K562 (cell line): ENCODE data around the gene SGIP1. TPM values are rescaled to one million over a fixed set of nuclear protein-coding genes. Genes with fewer than 3 reads are reported as not detected.
A peak's percentile ranks its signal among the peaks of the same experiment; 100 is the strongest.

Experiments used
- ATAC-seq: fragments of 200-7000 bp; cut with Tn5 transposase; 3 replicates; pipeline ENCODE4 v1.9.1; 2020; ENCODE audit warnings: moderate library complexity
- BruUV-seq: library from RNA; stranded (reverse); fragments of 400-500 nt; replicated peaks from 2 replicates; lab custom pipeline; 2021; lab: Mats Ljungman, UMichigan
- CTCF ChIA-PET: fragments of 300-600 bp; formaldehyde crosslinking; extraction: SDS; loops from one replicate; lab custom pipeline; 2021; ENCODE audit warnings: low intra/inter-chr PET ratio; lab: Yijun Ruan, JAX
- POLR2A ChIA-PET: fragments of 300-600, 350-650 bp; sonication (Branson Sonifier 250); formaldehyde crosslinking; extraction: SDS; loops from one replicate; lab custom pipeline; 2021; ENCODE audit warnings: antibody characterized with exemption, inconsistent platforms; lab: Yijun Ruan, JAX
- DNase-seq, 4 experiments: peaks; one replicate each; pipeline versions ENCODE4 v3.0.0 to v3.0.0-alpha.2; 2011 to 2018; ENCODE audit warnings: low spot score in 3 of 4, mixed read lengths in 3 of 4; ENCODE audit errors: extremely low read depth in 1 of 4
- FAIRE-seq: peaks from 2 replicates; lab custom pipeline; 2011; peaks lifted over from hg19 to GRCh38; lab: Jason Lieb, UNC
- H2AFZ ChIP-seq: 2 replicates; pipeline ENCODE4 v1.6.0; 2011; ENCODE audit warnings: low read depth, low read length, control low read depth, inconsistent platforms
- H3K27ac ChIP-seq: fragments of 200-600 bp; 3 replicates; pipeline ENCODE4 v1.8.0; 2011; ENCODE audit warnings: low read depth, mild to moderate bottlenecking, control low read depth, inconsistent platforms, low read length, moderate library complexity, mixed read lengths; ENCODE audit errors: extremely low read depth
- H3K27me3 ChIP-seq, 2 experiments: fragments of 300-600 bp in 1 of 2; 2 replicates in 1 of 2; 3 replicates in 1 of 2; pipeline versions ENCODE4 v1.6.0 to v1.8.0; 2011; ENCODE audit warnings: inconsistent platforms in 2 of 2, low read length in 2 of 2, mild to moderate bottlenecking in 1 of 2, mixed read lengths in 1 of 2, moderate library complexity in 1 of 2; ENCODE audit not compliant: control insufficient read depth in 2 of 2, insufficient read depth in 2 of 2
- H3K36me3 ChIP-seq: fragments of 300-600 bp; 3 replicates; pipeline ENCODE4 v1.8.0; 2011; ENCODE audit warnings: mild to moderate bottlenecking, low read length, inconsistent platforms; ENCODE audit not compliant: control insufficient read depth, insufficient read depth
- H3K4me1 ChIP-seq, 2 experiments: fragments of 200-600 bp in 1 of 2; replicated peaks in 1 of 2; 2 replicates in 1 of 2; 3 replicates in 1 of 2; pipeline versions ENCODE4 v1.5.1 to v1.8.0; 2011; ENCODE audit warnings: inconsistent platforms in 2 of 2, low read length in 2 of 2, mild to moderate bottlenecking in 1 of 2, mixed read lengths in 1 of 2, moderate library complexity in 1 of 2; ENCODE audit not compliant: control insufficient read depth in 2 of 2, insufficient read depth in 2 of 2
- H3K4me2 ChIP-seq: 2 replicates; pipeline ENCODE4 v1.6.1; 2011; ENCODE audit warnings: low read length, control low read depth, inconsistent platforms, mixed read lengths; ENCODE audit not compliant: insufficient read depth
- H3K4me3 ChIP-seq: fragments of 200-600 bp; sonication (generic), shearing (Covaris generic); 2 replicates; pipeline ENCODE4 v1.5.1; 2016; ENCODE audit warnings: control low read depth, inconsistent platforms
- H3K79me2 ChIP-seq: fragments of 200-600 bp; 3 replicates; pipeline ENCODE4 v1.8.0; 2011; ENCODE audit warnings: low read length, inconsistent platforms; ENCODE audit not compliant: control insufficient read depth, insufficient read depth
- H3K9ac ChIP-seq, 2 experiments: 2 replicates each; pipeline versions ENCODE4 v1.6.0 to v1.6.1; 2011; ENCODE audit warnings: low read depth in 2 of 2, low read length in 2 of 2, control low read depth in 1 of 2, inconsistent platforms in 1 of 2, mild to moderate bottlenecking in 1 of 2, mixed read lengths in 1 of 2; ENCODE audit not compliant: insufficient read depth in 1 of 2
- H3K9me1 ChIP-seq: one replicate; pipeline ENCODE4 v1.6.0; 2011; ENCODE audit warnings: inconsistent platforms, mild to moderate bottlenecking, low read length, moderate library complexity; ENCODE audit not compliant: control insufficient read depth, insufficient read depth
- H3K9me3 ChIP-seq: replicated peaks from 2 replicates; pipeline ENCODE4 v1.5.1; 2011; ENCODE audit warnings: low read depth, low read length, inconsistent platforms; ENCODE audit not compliant: control insufficient read depth, insufficient read depth
- H4K20me1 ChIP-seq: replicated peaks from 2 replicates; pipeline ENCODE4 v1.6.1; 2011; ENCODE audit warnings: low read length, inconsistent platforms, mixed read lengths; ENCODE audit not compliant: control insufficient read depth, insufficient read depth
- EZH2 ChIP-seq: IDR thresholded peaks from 2 replicates; pipeline ENCODE4 v1.6.1; 2012; ENCODE audit warnings: low read depth, mild to moderate bottlenecking, inconsistent platforms, low read length, borderline replicate concordance
- MYNN ChIP-seq, 2 experiments: sonication (generic); formaldehyde crosslinking in 1 of 2; IDR thresholded peaks; 2 replicates each; pipeline versions ENCODE4 v1.5.0 to v1.6.1; 2016 to 2020; ENCODE audit warnings: antibody characterized with exemption in 1 of 2, missing genetic modification reagents in 1 of 2
- RBBP5 ChIP-seq: fragments of 200-600 bp; sonication (generic); IDR thresholded peaks from 2 replicates; pipeline ENCODE4 v1.6.1; 2012; ENCODE audit warnings: borderline replicate concordance, mild to moderate bottlenecking, low read length, control low read depth, inconsistent platforms; ENCODE audit not compliant: insufficient read depth, poor library complexity, severe bottlenecking
- SMARCA5 ChIP-seq: fragments of 450-650 bp; IDR thresholded peaks from 2 replicates; pipeline ENCODE4 v1.6.1; 2016
- XRCC3 ChIP-seq: fragments of 450-650 bp; IDR thresholded peaks from 2 replicates; pipeline ENCODE4 v1.6.1; 2017; ENCODE audit warnings: mild to moderate bottlenecking, moderate library complexity
- ZFX ChIP-seq: sonication (generic); formaldehyde crosslinking; IDR thresholded peaks from 2 replicates; pipeline ENCODE4 v1.8.0; 2022; ENCODE audit warnings: mild to moderate bottlenecking, missing genetic modification reagents, moderate library complexity
- ZNF143 ChIP-seq: sonication (generic); formaldehyde crosslinking; IDR thresholded peaks from 2 replicates; pipeline ENCODE4 v1.9.0; 2022; ENCODE audit warnings: mild to moderate bottlenecking, missing genetic modification reagents
- ZNF232 ChIP-seq: sonication (generic); formaldehyde crosslinking; IDR thresholded peaks from 2 replicates; pipeline ENCODE4 v1.8.0; 2022; ENCODE audit warnings: mild to moderate bottlenecking, missing genetic modification reagents
- WGBS: fragments of 100-300 bp; shearing (Covaris generic); methylation state at CpG from one replicate; pipeline ENCODE4 v1.1.6; 2016; ENCODE audit warnings: low coverage, mixed read lengths; ENCODE audit not compliant: insufficient coverage; ENCODE audit errors: missing lambda C conversion rate; 5-methylcytosine and 5-hydroxymethylcytosine counted together
- in situ Hi-C: fragments of 300-500 bp; cut with MboI; formaldehyde crosslinking; loops from 4 replicates; pipeline ENCODE4 v1.15.0; 2018; ENCODE audit warnings: inconsistent platforms, mixed read lengths
- intact Hi-C: fragments of 100-400 bp; cut with micrococcal nuclease; formaldehyde crosslinking; loops from 2 replicates; pipeline ENCODE4 v1.14.2; 2022
- polyA plus RNA-seq, 8 experiments: library from polyadenylated mRNA; depleted of rRNA in 4 of 8; stranded (reverse) in 5 of 8; unstranded in 3 of 8; fragments of >200 nt; fragmentation: Nextera tagmentation in 2 of 8; fragmentation: Illumina TruSeq in 1 of 8; extraction: Ambion mirVana in 2 of 8; extraction: Trizol in 1 of 8; gene quantifications; 2 replicates each; pipeline versions ENCODE4 v1.2.1 to v1.2.3, GENCODE V29; 2011 to 2014; ENCODE audit warnings: inconsistent platforms in 1 of 8, missing spikeins in 1 of 8
- total RNA-seq, 7 experiments: library from RNA; depleted of rRNA in 6 of 7; stranded (reverse); fragments of >200 nt in 6 of 7; fragmentation: Illumina TruSeq in 2 of 7; extraction: Trizol in 2 of 7; gene quantifications; 2 replicates each; pipeline versions ENCODE4 v1.2.1 to v1.2.3, GENCODE V29; 2011 to 2021; ENCODE audit warnings: low replicate concordance in 1 of 7
- TF ChIP-seq, protein P1 (sequence below): fragments of 450-650 bp; formaldehyde crosslinking; IDR thresholded peaks from 2 replicates; pipeline ENCODE4 v1.4.0; 2022; ENCODE audit warnings: missing genetic modification characterization

Gene SGIP1
- total and polyA plus RNA-seq, 9 of the 15 experiments (the other 6 are each of a cell fraction or from before 2014, with no cell fraction given), result 0.07 to 0.35 TPM; not detected in 7

DNA sequence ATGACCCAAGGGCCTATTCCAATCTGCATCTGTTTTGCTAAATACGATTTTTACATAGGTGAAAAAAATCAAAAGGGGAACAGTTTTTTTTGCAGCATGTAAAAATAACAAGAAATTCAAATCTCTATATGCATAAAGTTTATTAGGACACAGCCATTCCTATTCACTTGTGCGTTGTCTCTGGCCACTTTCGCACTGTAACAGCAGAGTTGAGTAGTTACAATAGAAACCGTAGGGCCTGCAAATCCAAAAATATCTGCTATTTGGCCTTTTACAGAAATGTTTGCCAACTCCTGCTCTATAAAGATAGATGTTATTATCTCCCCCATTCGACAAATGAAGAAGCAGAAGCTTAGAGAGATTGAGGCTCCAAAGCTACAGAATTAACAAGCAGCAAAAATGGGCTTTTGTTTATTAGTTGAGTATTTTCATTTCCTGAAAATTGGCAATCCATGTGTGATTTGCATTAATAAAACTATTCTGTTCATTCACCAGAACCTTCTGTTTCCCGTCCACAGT lies 223.8 kb downstream of the SGIP1 start:
- peak overlapping the region; percentile 70 for H2AFZ ChIP-seq
- no peaks in the 10 kb centered on the region for H3K9me1 ChIP-seq
- WGBS, result 17% methylated on average over 6 of the region's 6 CpGs
- no peaks in the 10 kb centered on the region for H4K20me1 ChIP-seq
- H3K36me3 ChIP-seq, result no peaks in the 10 kb centered on the region
- BruUV-seq, result TSS peak; percentile 43
- intact Hi-C loops (no loop called here), in situ Hi-C loops (no loop called here)
- peak overlapping the region; percentile 77 for H3K27ac ChIP-seq
- ChIA-PET POLR2A (interaction anchor here (0.6 to 1.8 kb wide), 5 partner anchors 8 to 404 kb away, joined by 3 to 13 read pairs (median 4); no protein-coding TSS in a partner anchor), CTCF (interaction anchor here (1.3 kb wide), 1 partner anchor 239 kb away, joined by 3 read pairs; no protein-coding TSS in a partner anchor)
- H3K79me2 ChIP-seq, result no peaks in the 10 kb centered on the region
- 0 out of 2 replicates have a peak, but pooled peaks cover 2% of the 10 kb centered on the region for H3K9me3 ChIP-seq
- ATAC-seq, result peak; percentile 54
- peak overlapping the region in 1 of 2 experiments; percentile 47; a peak in 2 of 4 replicates for H3K9ac ChIP-seq
- H3K27me3 ChIP-seq, result no peaks in the 10 kb centered on the region
- peaks cover 8 to 29% of the 10 kb centered on the region in 2 experiments; a peak in 4 of 5 replicates for H3K4me1 ChIP-seq
- DNase-seq, result peak in 1 of 4 experiments; percentile 45
- no peak for FAIRE-seq
- H3K4me3 ChIP-seq, result no peak overlapping the region
- H3K4me2 ChIP-seq, result peak overlapping the region; percentile 53
- TF ChIP-seq, protein P1, sequence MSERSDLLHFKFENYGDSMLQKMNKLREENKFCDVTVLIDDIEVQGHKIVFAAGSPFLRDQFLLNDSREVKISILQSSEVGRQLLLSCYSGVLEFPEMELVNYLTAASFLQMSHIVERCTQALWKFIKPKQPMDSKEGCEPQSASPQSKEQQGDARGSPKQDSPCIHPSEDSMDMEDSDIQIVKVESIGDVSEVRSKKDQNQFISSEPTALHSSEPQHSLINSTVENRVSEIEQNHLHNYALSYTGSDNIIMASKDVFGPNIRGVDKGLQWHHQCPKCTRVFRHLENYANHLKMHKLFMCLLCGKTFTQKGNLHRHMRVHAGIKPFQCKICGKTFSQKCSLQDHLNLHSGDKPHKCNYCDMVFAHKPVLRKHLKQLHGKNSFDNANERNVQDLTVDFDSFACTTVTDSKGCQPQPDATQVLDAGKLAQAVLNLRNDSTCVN (CRISPR knock-in tag), result no peak
- TF ChIP-seq ZNF232 (no peak), ZFX (CRISPR knock-in tag) (peak; percentile 41; the same call in 1 of the 2 replicates), EZH2 (no peak), RBBP5 (peak; percentile 61), XRCC3 (no peak), MYNN (IDR thresholded peaks at IDR 0.05) (no peak), MYNN (CRISPR knock-in tag; IDR thresholded peaks at IDR 0.05) (no peak), ZNF143 (CRISPR knock-in tag) (no peak), SMARCA5 (no peak)
